Right atrium auricular region (tissue), 2 donors: Measurements from ENCODE around the gene POTEM. TPM values are rescaled to one million over a fixed set of nuclear protein-coding genes. Genes with fewer than 3 reads are reported as not detected.
"Not testable (repeated sequence)": the region's sequence is repeated elsewhere in the genome, so short reads cannot be mapped to it uniquely, and the experiment has no call there.

ENCODE experiments used
- DNase-seq: peaks from one replicate; pipeline ENCODE4 v3.0.0-alpha.2; 2019; ENCODE audit warnings: low spot score
- H3K27ac ChIP-seq, 2 donors: fragments of 200-600 bp; sonication (generic); 1 replicate in 1 of 2; 2 replicates in 1 of 2; pipeline ENCODE4 v1.5.1; 2016 to 2019
- H3K27me3 ChIP-seq, 2 donors: fragments of 200-600 bp; sonication (generic); one replicate each; pipeline versions ENCODE4 v1.5.1 to v1.6.0; 2017 to 2019
- H3K36me3 ChIP-seq: fragments of 200-600 bp; sonication (generic); one replicate; pipeline ENCODE4 v1.5.1; 2016
- H3K4me1 ChIP-seq, 2 donors: fragments of 200-600 bp; sonication (generic); one replicate each; pipeline versions ENCODE4 v1.5.1 to v1.6.0; 2017 to 2019
- H3K4me3 ChIP-seq, 2 donors: fragments of 200-600 bp; sonication (generic); 1 replicate in 1 of 2; 2 replicates in 1 of 2; pipeline ENCODE4 v1.5.1; 2017 to 2019; ENCODE audit warnings: mild to moderate bottlenecking in 1 of 2, moderate library complexity in 1 of 2
- H3K9me3 ChIP-seq, 2 donors: fragments of 200-600 bp; sonication (generic); one replicate each; pipeline ENCODE4 v1.5.1; 2019
- total RNA-seq, 2 donors: library from RNA; depleted of rRNA; stranded (reverse); fragments of >200 nt; gene quantifications; one replicate each; pipeline ENCODE4 v1.1.0, GENCODE V29; 2016

Gene POTEM
- total RNA-seq, 2 donors from 2014 or later: not detected

GRCh38 chr14:19011029-19011428 lies 43.8 kb downstream of the POTEM start:
- H3K27me3 ChIP-seq, DNase-seq, H3K27ac ChIP-seq, H3K36me3 ChIP-seq, H3K4me1 ChIP-seq, H3K9me3 ChIP-seq, H3K4me3 ChIP-seq: not testable (repeated sequence)

- DNase-seq, H3K9me3 ChIP-seq, H3K4me3 ChIP-seq, H3K27me3 ChIP-seq, H3K4me1 ChIP-seq, H3K27ac ChIP-seq, H3K36me3 ChIP-seq: not testable (repeated sequence)
Measured at GRCh38 chr14:19011703-19012102, 44.5 kb downstream of the POTEM start.

GRCh38 chr14:19015185-19015584 lies 48.0 kb downstream of the POTEM start:
- not testable (repeated sequence) for H3K9me3 ChIP-seq, H3K36me3 ChIP-seq, H3K4me3 ChIP-seq, H3K27me3 ChIP-seq, DNase-seq, H3K4me1 ChIP-seq, H3K27ac ChIP-seq

- H3K4me1 ChIP-seq, H3K27me3 ChIP-seq, H3K9me3 ChIP-seq, H3K4me3 ChIP-seq, H3K27ac ChIP-seq, H3K36me3 ChIP-seq, DNase-seq: not testable (repeated sequence)
Measured at GRCh38 chr14:19025080-19025589, 57.9 kb downstream of the POTEM start.

GRCh38 chr14:19026649-19027351 lies 59.6 kb downstream of the POTEM start:
- H3K4me1 ChIP-seq, DNase-seq, H3K4me3 ChIP-seq, H3K36me3 ChIP-seq, H3K9me3 ChIP-seq, H3K27me3 ChIP-seq, H3K27ac ChIP-seq: not testable (repeated sequence)

- not testable (repeated sequence) for DNase-seq
Measured at GRCh38 chr14:19027895-19028294, 60.7 kb downstream of the POTEM start.

GRCh38 chr14:19036811-19037382 lies 69.7 kb downstream of the POTEM start:
- H3K27ac ChIP-seq: not testable (repeated sequence)

More at GRCh38 chr14:19027895-19028294, 60.7 kb downstream of the POTEM start:
- not testable (repeated sequence) for H3K9me3 ChIP-seq, H3K4me3 ChIP-seq, H3K27ac ChIP-seq, H3K27me3 ChIP-seq, H3K4me1 ChIP-seq, H3K36me3 ChIP-seq

GRCh38 chr14:19038060-19038664 lies 70.9 kb downstream of the POTEM start:
- not testable (repeated sequence) for H3K36me3 ChIP-seq, H3K9me3 ChIP-seq, DNase-seq, H3K4me3 ChIP-seq, H3K27me3 ChIP-seq, H3K27ac ChIP-seq, H3K4me1 ChIP-seq

More at GRCh38 chr14:19036811-19037382, 69.7 kb downstream of the POTEM start:
- not testable (repeated sequence) for DNase-seq, H3K9me3 ChIP-seq, H3K4me1 ChIP-seq, H3K27me3 ChIP-seq, H3K36me3 ChIP-seq, H3K4me3 ChIP-seq

GRCh38 chr14:19038785-19039184 lies 71.6 kb downstream of the POTEM start:
- H3K36me3 ChIP-seq, H3K9me3 ChIP-seq, DNase-seq, H3K4me3 ChIP-seq, H3K27me3 ChIP-seq, H3K27ac ChIP-seq, H3K4me1 ChIP-seq: not testable (repeated sequence)

- not testable (repeated sequence) for DNase-seq, H3K27me3 ChIP-seq, H3K4me3 ChIP-seq, H3K27ac ChIP-seq, H3K36me3 ChIP-seq, H3K9me3 ChIP-seq, H3K4me1 ChIP-seq
Measured at GRCh38 chr14:19043384-19043783, 76.2 kb downstream of the POTEM start.
